ENCODE measurements around the gene UROC1. TPM values are rescaled to one million over a fixed set of nuclear protein-coding genes. Genes with fewer than 3 reads are reported as not detected.

Gene UROC1
- total RNA-seq, 2 donors from 2014 or later: not detected

- no peak for ATAC-seq (replicated peaks)
- Mint-ChIP-seq H3K4me3 (no peak overlapping the region), H3K27ac (no peak overlapping the region), H3K9me3 (no peaks in the 10 kb centered on the region), H3K36me3 (ENCODE audit: low read depth) (no peaks in the 10 kb centered on the region), H3K4me1 (no peaks in the 10 kb centered on the region), H3K27me3 (peaks cover 15% of the 10 kb centered on the region)
These were observed 1.2 kb upstream of the UROC1 start for GRCh38 chr3:126518779-126519177.

- Mint-ChIP-seq H3K27ac (no peak overlapping the region), H3K9me3 (no peaks in the 10 kb centered on the region), H3K36me3 (ENCODE audit: low read depth) (no peaks in the 10 kb centered on the region), H3K4me3 (no peak overlapping the region), H3K4me1 (no peaks in the 10 kb centered on the region), H3K27me3 (peaks cover 11% of the 10 kb centered on the region)
- no peak for ATAC-seq (replicated peaks)
These were observed 609 bp upstream of the UROC1 start for GRCh38 chr3:126517986-126518778.

GRCh38 chr3:126516936-126517290 lies 660 bp downstream of the UROC1 start:
- H3K36me3 Mint-ChIP-seq (ENCODE audit: low read depth): no peaks in the 10 kb centered on the region
- H3K9me3 Mint-ChIP-seq: no peaks in the 10 kb centered on the region
- H3K27ac Mint-ChIP-seq: no peak overlapping the region
- no peak for ATAC-seq (replicated peaks)
- H3K4me3 Mint-ChIP-seq: no peak overlapping the region
- no peaks in the 10 kb centered on the region for H3K27me3 Mint-ChIP-seq
- no peaks in the 10 kb centered on the region for H3K4me1 Mint-ChIP-seq

- Mint-ChIP-seq H3K36me3 (ENCODE audit: low read depth) (no peaks in the 10 kb centered on the region), H3K4me1 (peaks cover under 1% of the 10 kb centered on the region), H3K4me3 (no peak overlapping the region), H3K9me3 (no peaks in the 10 kb centered on the region), H3K27me3 (no peaks in the 10 kb centered on the region), H3K27ac (no peak overlapping the region)
- no peak for ATAC-seq (replicated peaks)
These were observed 1.2 kb downstream of the UROC1 start for GRCh38 chr3:126516152-126516935.

DNA sequence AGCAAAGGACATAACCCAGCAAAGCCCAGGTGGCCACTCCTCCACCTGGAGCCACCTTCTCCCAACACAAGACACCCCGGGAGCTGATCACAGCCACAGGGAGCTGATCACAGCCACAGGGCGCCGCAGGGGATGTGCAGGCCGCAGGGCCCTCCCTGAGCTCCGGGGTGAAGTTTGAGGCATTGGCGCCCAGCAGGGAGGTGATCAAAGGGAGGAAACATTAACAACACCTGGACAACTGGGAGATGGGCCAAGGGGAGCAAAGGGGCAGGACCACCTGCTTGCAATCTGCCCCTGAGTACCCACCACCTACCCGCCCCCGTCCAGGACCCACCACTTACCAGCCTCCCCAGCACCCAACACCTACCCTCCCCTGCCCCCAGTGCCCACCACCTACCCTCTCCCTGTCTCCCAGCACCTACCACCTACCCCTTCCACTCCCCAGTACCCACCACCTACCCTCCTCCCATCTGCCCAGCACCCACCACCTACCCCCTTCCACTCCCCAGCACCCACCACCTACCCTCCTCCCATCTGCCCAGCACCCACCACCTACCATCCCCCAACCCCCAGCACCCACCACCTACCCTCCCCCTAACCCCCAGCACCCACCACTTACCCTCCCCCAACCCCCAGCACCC lies 2.4 kb downstream of the UROC1 start:
- ATAC-seq (replicated peaks): no peak
- no peaks in the 10 kb centered on the region for H3K36me3 Mint-ChIP-seq (ENCODE audit: low read depth)
- H3K27ac Mint-ChIP-seq: no peak overlapping the region
- H3K9me3 Mint-ChIP-seq: no peaks in the 10 kb centered on the region
- H3K4me1 Mint-ChIP-seq: peaks cover 5% of the 10 kb centered on the region
- no peaks in the 10 kb centered on the region for H3K27me3 Mint-ChIP-seq
- H3K4me3 Mint-ChIP-seq: no peak overlapping the region

- no peak for ATAC-seq (replicated peaks)
- Mint-ChIP-seq H3K27ac (no peak overlapping the region), H3K27me3 (no peaks in the 10 kb centered on the region), H3K4me3 (no peak overlapping the region), H3K4me1 (peaks cover 5% of the 10 kb centered on the region), H3K36me3 (ENCODE audit: low read depth) (no peaks in the 10 kb centered on the region), H3K9me3 (no peaks in the 10 kb centered on the region)
These were observed 3.4 kb downstream of the UROC1 start for GRCh38 chr3:126514161-126514560.

DNA sequence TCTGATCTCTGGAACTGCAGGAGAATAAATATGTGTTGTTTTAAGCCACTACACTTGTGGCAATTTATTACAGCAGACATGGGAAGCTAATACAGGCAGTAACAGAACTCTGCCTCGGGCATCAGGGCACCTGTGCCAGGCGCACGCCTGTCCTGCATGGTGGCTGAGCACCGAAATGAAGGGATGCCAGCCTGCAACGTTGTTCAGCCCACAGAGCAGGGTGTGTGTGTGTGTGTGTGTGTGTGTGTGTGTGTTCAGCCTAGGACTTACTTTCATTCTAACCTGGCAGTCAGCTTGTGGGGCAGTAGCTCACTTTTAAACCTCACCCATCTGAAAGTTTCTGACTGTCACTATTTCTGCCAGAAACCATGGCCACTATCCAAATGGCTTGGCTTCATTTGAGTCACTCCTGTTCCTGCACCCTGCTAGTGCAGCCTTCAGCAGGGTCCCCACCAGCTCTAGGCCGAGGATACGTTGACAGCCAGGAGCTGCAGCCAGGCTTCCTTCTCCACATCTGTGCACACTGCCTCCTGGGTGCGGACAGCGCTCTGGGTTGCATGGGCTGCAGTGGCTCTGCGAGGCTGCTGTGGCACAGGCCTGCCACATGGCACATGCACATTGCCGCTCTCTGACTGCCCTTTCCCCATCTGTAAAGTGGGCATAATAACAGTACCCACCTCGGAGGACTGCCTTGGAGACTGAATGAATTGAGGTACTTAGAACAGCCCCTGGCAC lies 4.5 kb downstream of the UROC1 start:
- no peak overlapping the region for H3K4me3 Mint-ChIP-seq
- H3K27me3 Mint-ChIP-seq: no peaks in the 10 kb centered on the region
- no peaks in the 10 kb centered on the region for H3K9me3 Mint-ChIP-seq
- no peaks in the 10 kb centered on the region for H3K36me3 Mint-ChIP-seq (ENCODE audit: low read depth)
- no peak overlapping the region for H3K27ac Mint-ChIP-seq
- peaks cover 5% of the 10 kb centered on the region for H3K4me1 Mint-ChIP-seq
- ATAC-seq (replicated peaks): no peak

DNA sequence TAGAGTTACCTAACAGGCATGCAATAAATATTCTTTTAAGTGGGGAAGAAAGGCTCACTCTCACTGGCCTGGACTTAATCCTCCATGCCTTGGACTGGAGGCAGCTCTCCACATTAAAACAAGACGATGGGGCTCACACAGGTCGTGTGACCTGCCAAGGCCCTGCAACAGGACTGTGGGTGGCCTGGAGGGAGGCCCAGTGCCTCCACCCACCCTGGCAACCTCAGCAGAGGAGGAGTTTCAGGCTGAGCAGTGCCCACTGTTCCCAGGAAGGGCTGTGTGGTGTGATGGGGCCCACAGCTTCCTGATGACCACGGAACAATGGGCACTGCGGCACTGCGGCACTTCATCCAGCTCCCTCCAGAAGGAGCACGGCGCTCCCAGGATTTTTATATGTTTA lies 5.5 kb downstream of the UROC1 start:
- no peaks in the 10 kb centered on the region for H3K36me3 Mint-ChIP-seq (ENCODE audit: low read depth)
- ATAC-seq (replicated peaks): no peak
- peaks cover 5% of the 10 kb centered on the region for H3K4me1 Mint-ChIP-seq
- no peak overlapping the region for H3K4me3 Mint-ChIP-seq
- no peaks in the 10 kb centered on the region for H3K9me3 Mint-ChIP-seq
- H3K27ac Mint-ChIP-seq: no peak overlapping the region
- H3K27me3 Mint-ChIP-seq: no peaks in the 10 kb centered on the region

DNA sequence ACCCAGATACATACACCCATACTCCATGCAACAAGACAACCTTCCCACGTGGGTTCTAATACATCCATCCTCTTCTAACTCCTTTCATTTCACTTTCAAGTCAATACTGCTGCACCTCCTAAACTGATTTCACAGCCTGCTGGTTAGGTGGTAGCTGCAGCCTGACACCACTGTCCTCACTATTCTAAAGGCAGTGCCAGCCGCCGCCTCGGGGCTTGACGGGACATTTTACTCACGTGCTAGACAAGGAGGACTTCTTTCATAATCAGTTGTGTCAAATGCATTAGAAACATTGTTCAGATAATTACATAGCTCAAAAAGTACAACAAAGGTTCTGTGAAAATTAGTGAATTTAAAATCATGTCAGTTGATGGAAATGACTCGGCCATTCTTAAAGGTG lies 6.3 kb downstream of the UROC1 start:
- peaks cover under 1% of the 10 kb centered on the region for H3K27me3 Mint-ChIP-seq
- ATAC-seq (replicated peaks): no peak
- no peak overlapping the region for H3K27ac Mint-ChIP-seq
- H3K36me3 Mint-ChIP-seq (ENCODE audit: low read depth): no peaks in the 10 kb centered on the region
- H3K9me3 Mint-ChIP-seq: no peaks in the 10 kb centered on the region
- peaks cover 5% of the 10 kb centered on the region for H3K4me1 Mint-ChIP-seq
- H3K4me3 Mint-ChIP-seq: no peak overlapping the region

- H3K27me3 Mint-ChIP-seq: peaks cover 3% of the 10 kb centered on the region
- no peak overlapping the region for H3K27ac Mint-ChIP-seq
- no peak for ATAC-seq (replicated peaks)
- H3K9me3 Mint-ChIP-seq: no peaks in the 10 kb centered on the region
- no peaks in the 10 kb centered on the region for H3K36me3 Mint-ChIP-seq (ENCODE audit: low read depth)
- H3K4me3 Mint-ChIP-seq: no peak overlapping the region
- H3K4me1 Mint-ChIP-seq: peaks cover 5% of the 10 kb centered on the region
These were observed 7.2 kb downstream of the UROC1 start for GRCh38 chr3:126510308-126510910.

DNA sequence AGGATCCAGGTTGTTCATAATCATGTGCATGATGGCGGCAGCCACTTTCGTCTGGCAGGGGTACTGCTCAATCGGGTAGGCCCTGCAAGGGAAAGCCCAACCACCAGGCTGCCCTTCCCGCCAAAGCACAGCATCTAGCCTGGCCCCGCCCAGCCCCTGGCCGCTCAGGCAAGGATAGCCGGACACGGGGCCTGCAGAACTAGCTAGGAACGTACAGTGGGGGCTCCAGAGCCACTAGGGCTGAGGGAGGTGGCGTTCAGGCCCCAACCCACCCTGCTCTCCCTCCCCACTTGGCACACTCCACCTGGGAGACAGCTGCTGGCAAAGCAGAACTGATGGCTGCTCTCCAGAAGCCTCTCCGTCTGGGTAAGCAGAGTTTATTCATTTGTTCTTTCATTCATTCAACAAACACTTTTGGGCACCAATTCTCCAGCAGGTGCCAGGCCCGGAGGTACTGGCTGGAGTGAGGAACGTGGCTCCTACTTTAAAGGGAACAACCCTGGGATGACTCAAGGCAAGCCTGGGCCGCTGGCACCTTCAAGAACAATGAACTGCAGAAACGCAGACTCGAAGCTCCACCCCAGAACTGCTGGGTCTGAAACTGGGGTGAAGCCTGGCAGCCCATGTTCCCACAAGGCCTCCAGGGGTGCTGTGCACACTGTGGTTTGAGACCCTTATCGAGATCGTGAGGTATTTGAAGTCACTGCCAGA lies 7.8 kb downstream of the UROC1 start:
- H3K4me3 Mint-ChIP-seq: no peak overlapping the region
- no peak overlapping the region for H3K27ac Mint-ChIP-seq
- no peak for ATAC-seq (replicated peaks)
- no peaks in the 10 kb centered on the region for H3K36me3 Mint-ChIP-seq (ENCODE audit: low read depth)
- no peaks in the 10 kb centered on the region for H3K9me3 Mint-ChIP-seq
- peaks cover 9% of the 10 kb centered on the region for H3K27me3 Mint-ChIP-seq
- peaks cover 5% of the 10 kb centered on the region for H3K4me1 Mint-ChIP-seq

DNA sequence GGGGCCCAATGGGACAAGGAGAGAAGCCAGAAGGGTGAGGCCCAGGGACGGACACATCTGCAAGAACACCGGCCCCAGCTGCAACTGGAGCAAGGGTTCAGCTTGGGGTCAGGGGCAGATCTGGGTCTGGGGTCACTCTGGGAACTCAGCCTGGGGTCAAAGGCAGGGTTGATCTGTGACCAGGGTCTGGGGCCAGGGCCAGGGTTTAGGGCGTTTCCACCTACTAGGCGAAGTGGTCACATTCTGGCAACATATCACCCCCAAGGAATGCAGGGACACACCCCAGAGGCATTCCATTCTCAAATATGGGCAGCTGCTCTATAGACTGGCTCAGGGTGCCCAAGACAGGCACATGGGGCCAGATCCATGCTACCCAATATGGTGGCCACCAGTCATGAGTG lies 9.0 kb downstream of the UROC1 start:
- Mint-ChIP-seq H3K4me1 (peaks cover 5% of the 10 kb centered on the region), H3K9me3 (no peaks in the 10 kb centered on the region), H3K27ac (no peak overlapping the region), H3K27me3 (peaks cover 9% of the 10 kb centered on the region), H3K4me3 (no peak overlapping the region), H3K36me3 (ENCODE audit: low read depth) (no peaks in the 10 kb centered on the region)
- ATAC-seq (replicated peaks): no peak

DNA sequence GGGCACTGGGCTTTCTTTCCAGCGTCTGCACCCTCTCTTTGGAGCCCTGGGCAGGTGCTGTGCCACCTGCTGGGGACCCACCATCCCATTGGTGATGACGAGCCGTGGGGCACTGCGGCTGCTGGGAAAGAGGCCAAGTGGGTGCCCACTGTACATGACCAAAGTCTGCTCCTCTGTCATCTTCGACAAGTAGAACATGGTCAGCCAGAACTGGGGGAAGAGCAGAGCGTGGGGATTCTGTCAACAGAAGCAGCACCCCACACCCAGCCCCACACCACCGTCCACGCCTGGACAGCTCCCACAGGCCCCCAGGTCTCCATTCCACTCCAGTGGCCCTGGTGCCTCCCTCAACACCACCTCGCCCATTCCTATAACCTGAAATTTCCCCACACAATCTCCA lies 9.7 kb downstream of the UROC1 start:
- no peak overlapping the region for H3K27ac Mint-ChIP-seq
- H3K36me3 Mint-ChIP-seq (ENCODE audit: low read depth): no peaks in the 10 kb centered on the region
- no peaks in the 10 kb centered on the region for H3K9me3 Mint-ChIP-seq
- peaks cover 9% of the 10 kb centered on the region for H3K27me3 Mint-ChIP-seq
- ATAC-seq (replicated peaks): no peak
- no peak overlapping the region for H3K4me3 Mint-ChIP-seq
- peaks cover 5% of the 10 kb centered on the region for H3K4me1 Mint-ChIP-seq

- Mint-ChIP-seq H3K36me3 (ENCODE audit: low read depth) (no peaks in the 10 kb centered on the region), H3K27ac (no peak overlapping the region), H3K4me3 (no peak overlapping the region), H3K4me1 (no peaks in the 10 kb centered on the region), H3K27me3 (peaks cover 9% of the 10 kb centered on the region), H3K9me3 (no peaks in the 10 kb centered on the region)
- no peak for ATAC-seq (replicated peaks)
These were observed 13.9 kb downstream of the UROC1 start for GRCh38 chr3:126503701-126504100.
